PFSK-1 (cell line): ENCODE data around the gene SCN4B.
A peak's percentile ranks its signal among the peaks of the same experiment; 100 is the strongest.

ENCODE experiments used
- FOXP2 ChIP-seq: optimal IDR thresholded peaks from 2 replicates; pipeline ENCODE3; 2011; ENCODE audit warnings: borderline replicate concordance, control low read depth, inconsistent platforms; ENCODE audit not compliant: insufficient read depth; ENCODE audit errors: extremely low read length, extremely low read depth
- POLR2AphosphoS5 ChIP-seq: IDR thresholded peaks from 2 replicates; pipeline ENCODE4 v1.6.1; 2012; ENCODE audit warnings: low read depth, mild to moderate bottlenecking, control low read depth, low read length, moderate library complexity
- REST ChIP-seq, 2 experiments: IDR thresholded peaks; 2 replicates each; pipeline versions ENCODE4 v1.6.1 to v1.8.0; 2011 to 2012; ENCODE audit warnings: low read depth in 2 of 2, low read length in 2 of 2, control low read depth in 1 of 2, inconsistent platforms in 1 of 2, mild to moderate bottlenecking in 1 of 2, moderate library complexity in 1 of 2; ENCODE audit not compliant: insufficient read depth in 1 of 2
- SIN3A ChIP-seq: IDR thresholded peaks from 2 replicates; pipeline ENCODE4 v1.6.1; 2012; ENCODE audit warnings: mild to moderate bottlenecking, low read length, moderate library complexity, borderline replicate concordance; ENCODE audit not compliant: insufficient read depth
- TAF1 ChIP-seq: IDR thresholded peaks from 2 replicates; pipeline ENCODE4 v1.6.1; 2012; ENCODE audit warnings: low read length, control low read depth, borderline replicate concordance; ENCODE audit not compliant: insufficient read depth

The SCN4B gene

GRCh38 chr11:118171269-118172062, 18.8 kb upstream of the SCN4B start:
- TF ChIP-seq REST (IDR thresholded peaks at IDR 0.05; ENCODE audit: insufficient read depth in 1 of 2, low read depth in 2 of 2, low read length in 2 of 2) (no peak), FOXP2 (peak; percentile 39)

DNA sequence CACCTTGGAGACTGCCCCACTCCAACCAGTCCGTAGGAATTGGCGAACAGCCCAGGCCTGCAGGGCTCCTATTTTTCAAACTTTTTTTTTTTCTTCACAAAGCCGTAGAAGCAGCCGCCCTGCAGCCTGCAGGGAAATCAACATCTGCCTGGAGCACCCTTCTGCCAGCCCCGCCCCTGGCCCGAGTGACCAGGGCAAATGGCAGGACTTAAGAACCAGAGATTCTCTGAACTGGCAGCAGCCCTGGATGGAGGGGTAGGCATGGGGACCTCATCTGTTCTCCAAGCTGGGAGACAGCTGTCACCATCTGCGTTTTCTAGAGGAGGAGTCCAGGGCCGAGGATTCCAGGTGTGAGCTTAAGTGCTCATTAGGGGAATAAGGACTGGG, 18.3 kb upstream of the SCN4B start:
- TF ChIP-seq POLR2AphosphoS5 (no peak), TAF1 (no peak), REST (IDR thresholded peaks at IDR 0.05; ENCODE audit: insufficient read depth in 1 of 2, low read depth in 2 of 2, low read length in 2 of 2) (no peak), SIN3A (no peak), FOXP2 (no peak)

DNA sequence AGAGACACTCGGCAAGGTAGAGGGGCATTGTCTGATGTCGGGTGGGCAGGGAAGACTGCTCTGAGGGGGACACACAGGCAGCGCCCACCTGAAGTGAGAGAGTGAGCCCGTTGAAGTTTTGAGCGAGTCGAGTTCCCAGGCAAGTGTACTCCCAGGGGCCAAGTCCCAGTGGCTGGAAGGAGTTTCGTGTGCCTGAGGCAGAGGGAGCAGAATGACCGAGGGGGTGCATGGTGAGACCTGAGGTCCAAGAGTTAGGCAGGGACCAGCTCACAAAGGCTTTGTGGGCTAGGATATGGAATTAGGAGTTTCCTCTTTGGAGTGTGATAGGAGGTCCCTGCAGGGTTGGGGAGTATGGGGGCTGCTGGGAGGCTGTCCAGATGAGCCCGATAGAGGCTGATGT, 17.6 kb upstream of the SCN4B start:
- TF ChIP-seq FOXP2 (no peak), TAF1 (no peak), REST (IDR thresholded peaks at IDR 0.05; ENCODE audit: insufficient read depth in 1 of 2, low read depth in 2 of 2, low read length in 2 of 2) (no peak), SIN3A (no peak), POLR2AphosphoS5 (no peak)

DNA sequence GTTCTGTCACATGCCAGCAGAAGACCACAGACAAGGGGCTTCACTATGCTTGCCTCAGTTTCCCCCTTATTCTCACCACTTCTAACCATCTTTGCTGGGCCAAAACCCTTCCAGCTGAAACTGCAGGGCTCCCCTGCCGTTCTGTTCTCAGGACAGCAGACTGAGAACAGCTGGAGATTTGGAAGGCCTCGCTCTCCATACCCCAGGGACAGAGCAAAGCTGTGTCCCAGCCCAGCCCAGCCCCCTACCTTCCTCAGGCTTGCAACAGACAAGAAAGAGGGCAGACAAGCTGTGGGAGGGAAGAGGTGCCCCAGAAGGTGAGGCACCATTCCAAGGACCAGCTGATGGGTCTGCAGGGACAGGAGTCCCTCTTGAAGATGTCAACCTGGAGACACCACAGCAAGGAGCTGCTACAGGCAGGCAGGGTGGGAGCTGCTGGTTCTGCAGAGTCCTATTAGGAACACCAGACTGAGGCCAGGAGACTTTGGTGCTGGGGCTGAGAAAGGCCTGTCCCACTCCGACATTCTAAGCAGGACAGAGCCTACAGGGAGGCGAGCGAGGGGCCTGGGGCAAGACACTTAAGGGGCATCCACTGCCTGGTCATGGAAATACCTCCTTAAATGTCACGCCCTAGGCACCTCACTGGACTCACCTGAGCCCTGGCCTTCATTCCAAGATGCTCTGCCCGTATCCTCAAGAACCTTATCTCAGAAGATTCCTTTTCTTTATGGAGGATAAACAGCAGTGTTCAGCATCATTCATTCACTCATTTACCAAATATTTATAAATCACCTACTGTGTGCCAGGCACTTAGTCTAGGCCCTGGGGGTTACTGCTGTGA, 16.9 kb upstream of the SCN4B start:
- no peak for TF ChIP-seq SIN3A
- no peak for TF ChIP-seq REST (IDR thresholded peaks at IDR 0.05; ENCODE audit: insufficient read depth in 1 of 2, low read depth in 2 of 2, low read length in 2 of 2)
